GM12875 (cell line): ENCODE measurements around the gene PRKCA.

Source experiments
- H3K4me3 ChIP-seq: one replicate; pipeline ENCODE4 v1.5.1; 2011; ENCODE audit warnings: low read depth, low read length, control low read depth
- CTCF ChIP-seq: IDR thresholded peaks from 2 replicates; pipeline ENCODE4 v1.5.1; 2011; ENCODE audit warnings: low read depth, mild to moderate bottlenecking, control low read depth, inconsistent platforms, low read length, moderate library complexity, borderline replicate concordance; ENCODE audit not compliant: insufficient read depth

The PRKCA gene

GRCh38 chr17:66276328-66276937, 26.0 kb upstream of the PRKCA start:
- no peak overlapping the region for H3K4me3 ChIP-seq
- TF ChIP-seq CTCF: no peak

DNA sequence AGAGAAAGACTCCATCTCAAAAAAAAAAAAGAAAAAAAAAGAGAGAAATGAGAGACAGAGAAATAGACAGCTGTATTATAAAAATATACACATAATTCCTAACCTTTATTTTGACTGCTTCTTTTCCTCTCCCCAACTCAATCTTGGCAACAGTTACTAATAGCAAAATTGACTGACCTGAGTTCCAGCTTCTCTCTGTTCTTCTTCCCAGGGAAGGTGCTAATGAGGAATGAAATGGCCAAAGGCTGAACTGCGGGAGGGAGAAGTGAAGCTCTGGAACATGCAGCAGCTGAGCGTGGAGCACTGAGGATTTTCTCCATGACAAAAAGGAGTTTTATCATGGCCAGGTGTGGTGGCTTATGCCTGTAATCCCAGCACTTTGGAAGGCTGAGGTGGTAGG, 25.2 kb upstream of the PRKCA start:
- TF ChIP-seq CTCF: no peak
- no peak overlapping the region for H3K4me3 ChIP-seq

GRCh38 chr17:66281661-66282369, 20.6 kb upstream of the PRKCA start:
- H3K4me3 ChIP-seq: no peak overlapping the region
- TF ChIP-seq CTCF: no peak

- no peak overlapping the region for H3K4me3 ChIP-seq
- no peak for TF ChIP-seq CTCF
These were observed 19.0 kb upstream of the PRKCA start for GRCh38 chr17:66283296-66283934.

GRCh38 chr17:66283971-66284370, 18.4 kb upstream of the PRKCA start:
- no peak overlapping the region for H3K4me3 ChIP-seq
- no peak for TF ChIP-seq CTCF

- TF ChIP-seq CTCF: no peak
- H3K4me3 ChIP-seq: no peak overlapping the region
These were observed 17.3 kb upstream of the PRKCA start for GRCh38 chr17:66285149-66285548.

DNA sequence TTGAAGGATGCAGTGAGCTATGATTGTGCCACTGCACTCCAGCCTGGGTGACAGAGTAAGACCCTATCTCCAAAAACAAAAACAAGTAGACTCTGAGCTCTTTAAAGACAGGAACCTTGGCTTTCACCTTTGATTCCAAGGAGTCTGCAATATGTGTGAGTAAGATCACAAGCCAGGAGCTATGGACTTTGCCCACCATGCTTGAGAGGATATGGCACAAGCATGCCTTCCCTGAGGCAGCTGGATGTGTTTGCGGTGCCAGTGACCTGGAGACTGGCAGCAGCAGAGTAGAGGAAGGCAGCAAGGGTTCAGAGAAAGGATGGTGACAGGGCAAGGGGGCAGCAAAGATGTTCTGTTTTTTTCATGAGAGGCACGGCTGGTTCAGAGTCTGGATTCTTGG, 14.5 kb upstream of the PRKCA start:
- no peak overlapping the region for H3K4me3 ChIP-seq
- TF ChIP-seq CTCF: no peak
